ENCODE results near the gene EIF4A3.

EIF4A3 gene

DNA sequence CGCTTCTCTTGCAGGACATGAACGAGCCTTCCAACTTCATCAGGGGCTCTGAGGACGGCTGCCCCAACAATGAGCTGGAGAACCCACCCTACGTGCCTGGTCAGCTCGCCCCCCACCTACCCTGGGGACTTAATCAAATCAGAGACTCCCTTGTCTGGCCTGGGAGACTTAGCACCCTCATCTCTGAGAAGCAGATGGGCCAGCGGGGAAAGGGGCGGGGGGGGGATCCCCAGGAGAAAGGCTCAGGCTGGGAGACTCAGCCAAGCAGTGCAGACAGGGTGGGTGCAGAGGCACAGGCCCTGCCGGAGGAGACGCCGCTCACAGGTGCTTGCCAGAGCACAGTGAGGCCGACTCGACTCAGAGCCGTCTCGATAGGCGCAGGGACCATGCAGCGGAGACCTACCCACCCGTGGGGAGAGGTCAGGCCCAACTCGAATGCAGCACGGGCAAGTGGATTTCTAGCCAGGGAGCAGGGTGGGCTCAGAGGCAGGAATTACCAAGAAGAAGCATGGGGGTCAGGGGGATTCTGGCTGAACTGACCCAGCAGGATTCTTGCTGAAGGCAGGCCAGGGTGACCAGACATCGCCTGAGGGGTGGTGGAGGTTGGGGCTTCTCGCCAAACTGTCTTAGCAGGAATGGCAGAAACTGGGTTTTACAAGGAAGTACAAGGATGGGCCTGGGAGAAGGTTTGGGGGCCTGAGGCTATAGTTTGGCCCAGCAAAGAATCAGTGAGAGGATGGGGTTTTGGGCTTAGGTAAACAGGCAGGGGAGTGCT lies 35.8 kb downstream of the EIF4A3 start:
- DNase-seq, result no peak

GRCh38 chr17:80110447-80110812 lies 36.5 kb downstream of the EIF4A3 start:
- no peak for DNase-seq

GRCh38 chr17:80109713-80110446 lies 37.0 kb downstream of the EIF4A3 start:
- DNase-seq, result no peak

DNA sequence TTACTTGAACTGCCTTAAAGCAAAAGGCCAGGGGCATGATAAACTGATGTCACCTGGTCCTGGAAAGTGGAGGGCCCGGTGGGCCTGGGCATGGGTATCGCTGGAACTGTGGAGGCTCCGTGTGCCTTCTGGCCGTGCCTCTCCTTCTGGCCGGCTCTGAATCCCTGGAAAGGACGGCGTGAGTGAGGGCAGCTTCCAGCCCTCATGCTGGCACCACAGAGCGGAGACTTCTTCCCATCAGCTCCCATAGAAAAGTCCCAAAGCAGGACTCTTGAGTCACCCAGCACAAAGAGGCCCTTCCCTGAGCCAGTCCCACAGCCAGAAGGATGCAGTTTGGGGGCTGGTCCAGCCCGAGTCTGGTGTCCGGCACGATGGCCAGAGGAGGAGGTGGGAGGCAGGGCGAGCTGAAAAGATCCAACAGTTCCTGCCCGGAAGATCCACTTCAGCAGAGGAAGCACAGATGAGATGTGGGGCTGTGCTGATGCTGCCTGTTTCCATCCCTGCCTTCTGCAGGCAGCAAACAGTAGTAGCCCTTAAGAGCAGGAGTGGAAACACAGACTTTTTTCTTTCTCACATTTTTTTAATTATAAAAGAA lies 37.8 kb downstream of the EIF4A3 start:
- DNase-seq, result no peak

DNA sequence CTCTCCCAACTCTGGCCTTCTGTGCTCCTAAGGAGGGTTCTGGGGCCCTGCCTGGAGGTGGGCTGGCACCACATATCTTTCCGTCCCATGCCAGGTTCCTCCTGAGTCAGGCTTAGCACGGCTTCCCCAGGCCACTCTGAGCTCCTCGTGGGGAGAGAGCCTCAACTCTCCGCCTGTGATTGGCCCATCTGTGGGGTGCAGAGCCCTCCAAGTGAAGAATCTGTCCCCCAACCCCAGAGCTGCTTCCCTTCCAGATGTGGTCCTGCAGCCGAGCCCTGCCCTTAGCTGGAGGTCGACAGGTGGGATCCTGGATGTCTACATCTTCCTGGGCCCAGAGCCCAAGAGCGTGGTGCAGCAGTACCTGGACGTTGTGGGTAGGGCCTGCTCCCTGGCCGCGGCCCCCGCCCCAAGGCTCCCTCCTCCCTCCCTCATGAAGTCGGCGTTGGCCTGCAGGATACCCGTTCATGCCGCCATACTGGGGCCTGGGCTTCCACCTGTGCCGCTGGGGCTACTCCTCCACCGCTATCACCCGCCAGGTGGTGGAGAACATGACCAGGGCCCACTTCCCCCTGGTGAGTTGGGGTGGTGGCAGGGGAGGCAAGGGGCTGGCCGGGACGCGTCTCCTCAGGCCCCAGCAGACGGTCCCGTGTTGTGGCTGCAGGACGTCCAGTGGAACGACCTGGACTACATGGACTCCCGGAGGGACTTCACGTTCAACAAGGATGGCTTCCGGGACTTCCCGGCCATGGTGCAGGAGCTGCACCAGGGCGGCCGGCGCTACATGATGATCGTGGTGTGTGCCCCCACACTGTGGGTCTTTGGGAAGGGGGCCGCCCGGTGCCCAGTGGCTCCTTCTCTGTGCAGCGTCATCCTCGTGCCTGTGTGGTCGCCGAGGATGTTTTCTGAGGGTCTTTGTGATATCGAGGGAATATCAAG lies 38.6 kb downstream of the EIF4A3 start:
- DNase-seq, result no peak

DNA sequence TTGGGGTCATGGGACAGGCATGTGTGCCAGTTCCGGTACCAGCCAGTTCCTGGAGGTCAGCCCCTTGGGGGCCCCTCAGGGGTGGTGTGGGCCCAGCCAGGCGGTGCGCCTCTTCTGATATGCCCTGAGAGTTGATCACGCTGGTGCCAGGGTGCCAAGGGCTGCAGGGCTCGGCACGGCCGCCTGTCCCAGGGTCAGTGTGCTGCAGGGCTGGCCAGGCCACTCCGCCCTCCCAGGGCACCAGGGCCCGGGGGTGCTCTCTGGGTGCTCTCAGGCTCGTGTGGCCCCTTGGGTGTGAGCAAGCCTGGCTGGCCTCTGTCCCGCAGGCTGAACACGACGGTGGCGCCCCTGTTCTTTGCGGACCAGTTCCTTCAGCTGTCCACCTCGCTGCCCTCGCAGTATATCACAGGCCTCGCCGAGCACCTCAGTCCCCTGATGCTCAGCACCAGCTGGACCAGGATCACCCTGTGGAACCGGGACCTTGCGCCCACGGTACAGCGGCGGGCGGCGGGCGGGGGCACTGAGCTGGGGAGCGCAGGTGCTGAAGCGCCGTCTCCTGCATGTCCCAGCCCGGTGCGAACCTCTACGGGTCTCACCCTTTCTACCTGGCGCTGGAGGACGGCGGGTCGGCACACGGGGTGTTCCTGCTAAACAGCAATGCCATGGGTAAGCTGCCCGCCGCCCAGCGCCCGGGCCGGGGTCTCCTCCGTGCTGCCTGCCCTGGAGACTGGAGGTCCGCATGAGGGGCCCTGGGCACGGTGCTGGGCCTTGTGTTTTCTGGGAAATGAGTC lies 39.5 kb downstream of the EIF4A3 start:
- DNase-seq, result no peak

- DNase-seq, result no peak
Observed at GRCh38 chr17:80106751-80107150, 40.2 kb downstream of the EIF4A3 start.

- DNase-seq, result no peak
Observed at GRCh38 chr17:80106176-80106575, 40.8 kb downstream of the EIF4A3 start.

DNA sequence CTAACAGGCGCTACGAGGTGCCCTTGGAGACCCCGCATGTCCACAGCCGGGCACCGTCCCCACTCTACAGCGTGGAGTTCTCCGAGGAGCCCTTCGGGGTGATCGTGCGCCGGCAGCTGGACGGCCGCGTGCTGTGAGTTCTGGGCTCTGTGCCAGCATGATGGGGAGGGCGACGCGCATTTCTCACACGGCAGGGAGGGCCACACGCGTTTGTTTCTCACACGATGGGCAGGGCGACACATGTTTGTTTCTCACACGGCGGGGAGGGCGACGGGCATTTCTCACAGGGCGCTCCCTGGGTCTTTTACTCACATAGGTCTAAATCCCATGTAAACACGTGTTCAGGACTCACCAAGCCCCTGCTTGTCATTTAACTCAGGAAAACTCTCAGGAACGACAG lies 41.2 kb downstream of the EIF4A3 start:
- no peak for DNase-seq

DNA sequence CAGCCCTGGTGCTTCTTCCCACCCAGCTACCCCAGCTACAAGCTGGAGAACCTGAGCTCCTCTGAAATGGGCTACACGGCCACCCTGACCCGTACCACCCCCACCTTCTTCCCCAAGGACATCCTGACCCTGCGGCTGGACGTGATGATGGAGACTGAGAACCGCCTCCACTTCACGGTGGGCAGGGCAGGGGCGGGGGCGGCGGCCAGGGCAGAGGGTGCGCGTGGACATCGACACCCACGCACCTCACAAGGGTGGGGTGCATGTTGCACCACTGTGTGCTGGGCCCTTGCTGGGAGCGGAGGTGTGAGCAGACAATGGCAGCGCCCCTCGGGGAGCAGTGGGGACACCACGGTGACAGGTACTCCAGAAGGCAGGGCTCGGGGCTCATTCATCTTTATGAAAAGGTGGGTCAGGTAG lies 42.0 kb downstream of the EIF4A3 start:
- no peak for DNase-seq

GRCh38 chr17:80104321-80104955 lies 42.5 kb downstream of the EIF4A3 start:
- DNase-seq, result no peak

- DNase-seq, result no peak
Observed at GRCh38 chr17:80103449-80104085, 43.4 kb downstream of the EIF4A3 start.

DNA sequence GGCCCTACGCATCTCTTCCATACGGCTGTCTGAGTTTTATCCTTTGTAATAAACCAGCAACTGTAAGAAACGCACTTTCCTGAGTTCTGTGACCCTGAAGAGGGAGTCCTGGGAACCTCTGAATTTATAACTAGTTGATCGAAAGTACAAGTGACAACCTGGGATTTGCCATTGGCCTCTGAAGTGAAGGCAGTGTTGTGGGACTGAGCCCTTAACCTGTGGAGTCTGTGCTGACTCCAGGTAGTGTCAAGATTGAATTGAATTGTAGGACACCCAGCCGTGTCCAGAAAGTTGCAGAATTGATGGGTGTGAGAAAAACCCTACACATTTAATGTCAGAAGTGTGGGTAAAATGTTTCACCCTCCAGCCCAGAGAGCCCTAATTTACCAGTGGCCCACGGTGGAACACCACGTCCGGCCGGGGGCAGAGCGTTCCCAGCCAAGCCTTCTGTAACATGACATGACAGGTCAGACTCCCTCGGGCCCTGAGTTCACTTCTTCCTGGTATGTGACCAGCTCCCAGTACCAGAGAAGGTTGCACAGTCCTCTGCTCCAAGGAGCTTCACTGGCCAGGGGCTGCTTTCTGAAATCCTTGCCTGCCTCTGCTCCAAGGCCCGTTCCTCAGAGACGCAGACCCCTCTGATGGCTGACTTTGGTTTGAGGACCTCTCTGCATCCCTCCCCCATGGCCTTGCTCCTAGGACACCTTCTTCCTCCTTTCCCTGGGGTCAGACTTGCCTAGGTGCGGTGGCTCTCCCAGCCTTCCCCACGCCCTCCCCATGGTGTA lies 44.1 kb downstream of the EIF4A3 start:
- no peak for DNase-seq

- peak; percentile 34 for DNase-seq
Observed at GRCh38 chr17:80101946-80102663, 44.8 kb downstream of the EIF4A3 start.

- peak; percentile 89 for DNase-seq
Observed at GRCh38 chr17:80101011-80101945, 45.6 kb downstream of the EIF4A3 start, which contains the start of gene GAA. TSS of gene GAA (plus strand) at chr17:80101581. CDS start at chr17:80104587, 3,006 bp downstream.

DNA sequence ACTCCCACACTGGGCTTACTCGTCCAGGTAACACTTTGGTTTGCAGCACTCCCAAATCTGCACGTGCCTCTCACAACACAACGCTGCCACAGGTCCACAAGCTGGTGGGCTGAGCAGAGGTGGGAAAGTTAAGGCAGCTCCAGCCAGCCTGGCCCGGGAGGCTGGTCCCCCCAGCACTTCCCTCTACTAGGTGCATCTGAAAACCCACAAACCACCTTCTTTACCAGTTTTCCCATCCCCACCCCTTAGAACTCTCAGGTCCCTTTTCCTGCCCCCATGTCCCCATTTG lies 46.9 kb downstream of the EIF4A3 start:
- DNase-seq, result no peak

DNA sequence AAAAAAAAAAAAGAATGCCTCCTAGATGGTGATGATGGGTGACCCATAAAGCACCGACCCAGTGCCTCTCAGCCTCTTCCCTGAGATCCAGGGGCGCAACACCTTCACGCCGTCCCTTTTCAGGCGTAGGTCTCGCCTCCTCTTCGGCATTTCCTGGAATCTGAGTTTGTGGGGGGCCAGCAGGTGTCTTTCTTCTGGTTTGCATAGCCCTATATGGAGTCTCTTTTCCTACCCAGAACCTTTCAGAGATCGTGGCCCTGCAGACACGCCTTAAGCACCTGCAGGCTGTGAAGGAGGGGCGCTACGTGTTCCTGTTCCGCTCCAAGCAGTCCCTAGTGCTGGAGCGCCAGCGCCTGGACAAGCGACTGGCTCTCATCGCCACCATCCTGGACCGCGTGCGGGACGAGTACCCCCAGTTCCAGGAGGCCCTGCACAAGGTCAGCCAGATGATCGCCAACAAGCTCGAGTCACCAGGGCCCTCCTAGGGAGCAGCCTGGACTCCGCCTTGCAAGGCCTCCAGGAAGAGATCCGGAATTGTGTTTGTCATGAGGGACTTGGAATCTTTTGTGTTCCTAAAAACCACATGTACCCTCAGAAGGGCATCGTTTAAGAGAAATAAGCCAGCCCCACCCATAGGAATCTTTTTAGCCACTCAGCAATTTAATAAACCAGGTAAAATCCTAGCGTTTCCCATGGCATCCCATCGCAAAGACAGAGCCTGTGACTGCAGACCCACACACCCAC lies 47.5 kb downstream of the EIF4A3 start:
- no peak for DNase-seq

Data from activated CD4-positive, alpha-beta T cell treated with anti-CD3 and anti-CD28 coated beads for 48 hours (primary cell).